Gastrocnemius medialis (tissue), 4 donors: ENCODE data around the gene LIX1. TPM values are rescaled to one million over a fixed set of nuclear protein-coding genes. Genes with fewer than 3 reads are reported as not detected.

Experiments
- ATAC-seq, 2 donors: fragments of 150-250 bp; one replicate each; pipeline ENCODE4 v1.9.1; 2016
- DNase-seq, 2 donors: peaks; one replicate each; pipeline ENCODE4 v3.0.0-alpha.2; 2019
- H3K27ac ChIP-seq, 4 donors: fragments of 200-600 bp; sonication (generic); 1 replicate in 1 of 4; 2 replicates in 3 of 4; pipeline ENCODE4 v1.5.1; 2016 to 2018; ENCODE audit warnings: mild to moderate bottlenecking in 2 of 4, moderate library complexity in 1 of 4
- H3K27me3 ChIP-seq, 3 donors: fragments of 200-600 bp; sonication (generic) in 2 of 3; 1 replicate in 1 of 3; 2 replicates in 2 of 3; pipeline versions ENCODE4 v1.5.1 to v1.6.0; 2016 to 2019; ENCODE audit warnings: mild to moderate bottlenecking in 1 of 3, moderate library complexity in 1 of 3
- H3K36me3 ChIP-seq, 2 donors: fragments of 200-600 bp; sonication (generic) in 1 of 2; one replicate each; pipeline ENCODE4 v1.5.1; 2017 to 2018
- H3K4me1 ChIP-seq, 2 donors: fragments of 200-600 bp; sonication (generic) in 1 of 2; one replicate each; pipeline ENCODE4 v1.5.1; 2016 to 2017; ENCODE audit warnings: mild to moderate bottlenecking in 2 of 2
- H3K4me3 ChIP-seq, 4 donors: fragments of 200-600 bp; sonication (generic) in 3 of 4; 1 replicate in 1 of 4; 2 replicates in 3 of 4; pipeline ENCODE4 v1.5.1; 2016 to 2019; ENCODE audit warnings: mild to moderate bottlenecking in 2 of 4
- H3K9me3 ChIP-seq, 3 donors: fragments of 200-600 bp; sonication (generic) in 2 of 3; 1 replicate in 1 of 3; 2 replicates in 2 of 3; pipeline ENCODE4 v1.5.1; 2016 to 2019
- POLR2A ChIP-seq, 2 donors: fragments of 450-650 bp; IDR thresholded peaks; one replicate each; pipeline ENCODE4 v1.6.1; 2017; ENCODE audit warnings: antibody characterized with exemption in 2 of 2, mild to moderate bottlenecking in 2 of 2, moderate library complexity in 2 of 2
- in situ Hi-C, 4 donors: fragments of 200-750 bp; cut with MboI; loops; one replicate each; pipeline versions ENCODE4 v1.15.0 to v1.8.0; 2017; ENCODE audit warnings: low sequenced_read_pairs in 4 of 4
- intact Hi-C: fragments of 100-400 bp; cut with DNase I; formaldehyde crosslinking; loops from one replicate; pipeline ENCODE4 v1.15.1; 2023; ENCODE audit warnings: low total_unique reads
- total RNA-seq, 4 donors: library from RNA; depleted of rRNA; stranded (reverse); fragments of >200 nt; gene quantifications; one replicate each; pipeline versions ENCODE4 v1.1.0 to v1.2.3, GENCODE V29; 2016
- TF ChIP-seq, protein P1 (sequence below), 5 experiments: fragments of 450-650 bp in 3 of 5; fragments of 200-600 bp in 2 of 5; sonication (generic) in 2 of 5; IDR thresholded peaks in 4 of 5; conservative IDR thresholded peaks in 1 of 5; 1 replicate in 4 of 5; 2 replicates in 1 of 5; pipeline ENCODE4 v1.5.1; 2016 to 2019; ENCODE audit warnings: antibody characterized with exemption in 5 of 5, mild to moderate bottlenecking in 3 of 5, moderate library complexity in 3 of 5

The LIX1 gene
- total RNA-seq, 4 donors from 2014 or later = not detected

GRCh38 chr5:97115932-97116331, 26.5 kb downstream of the LIX1 start:
- ATAC-seq (no peak), DNase-seq (no peak)
- H3K4me3 ChIP-seq = no peak overlapping the region
- H3K9me3 ChIP-seq = no peaks in the 10 kb centered on the region
- TF ChIP-seq POLR2A (IDR thresholded peaks at IDR 0.05) = no peak
- TF ChIP-seq, protein P1, sequence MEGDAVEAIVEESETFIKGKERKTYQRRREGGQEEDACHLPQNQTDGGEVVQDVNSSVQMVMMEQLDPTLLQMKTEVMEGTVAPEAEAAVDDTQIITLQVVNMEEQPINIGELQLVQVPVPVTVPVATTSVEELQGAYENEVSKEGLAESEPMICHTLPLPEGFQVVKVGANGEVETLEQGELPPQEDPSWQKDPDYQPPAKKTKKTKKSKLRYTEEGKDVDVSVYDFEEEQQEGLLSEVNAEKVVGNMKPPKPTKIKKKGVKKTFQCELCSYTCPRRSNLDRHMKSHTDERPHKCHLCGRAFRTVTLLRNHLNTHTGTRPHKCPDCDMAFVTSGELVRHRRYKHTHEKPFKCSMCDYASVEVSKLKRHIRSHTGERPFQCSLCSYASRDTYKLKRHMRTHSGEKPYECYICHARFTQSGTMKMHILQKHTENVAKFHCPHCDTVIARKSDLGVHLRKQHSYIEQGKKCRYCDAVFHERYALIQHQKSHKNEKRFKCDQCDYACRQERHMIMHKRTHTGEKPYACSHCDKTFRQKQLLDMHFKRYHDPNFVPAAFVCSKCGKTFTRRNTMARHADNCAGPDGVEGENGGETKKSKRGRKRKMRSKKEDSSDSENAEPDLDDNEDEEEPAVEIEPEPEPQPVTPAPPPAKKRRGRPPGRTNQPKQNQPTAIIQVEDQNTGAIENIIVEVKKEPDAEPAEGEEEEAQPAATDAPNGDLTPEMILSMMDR (IDR thresholded peaks at IDR 0.05 in 4 of 5, conservative IDR thresholded peaks at IDR 0.05 in 1 of 5) = no peak
- H3K36me3 ChIP-seq = no peaks in the 10 kb centered on the region
- intact Hi-C loops = no loop called here
- H3K27me3 ChIP-seq = no peaks in the 10 kb centered on the region
- H3K4me1 ChIP-seq = no peaks in the 10 kb centered on the region
- no peak overlapping the region for H3K27ac ChIP-seq
- in situ Hi-C loops = no loop called here

- Histone ChIP-seq H3K36me3 (no peaks in the 10 kb centered on the region), H3K27ac (no peak overlapping the region), H3K4me1 (no peaks in the 10 kb centered on the region), H3K4me3 (no peak overlapping the region), H3K27me3 (no peaks in the 10 kb centered on the region), H3K9me3 (no peaks in the 10 kb centered on the region)
- intact Hi-C loops (no loop called here), in situ Hi-C loops (no loop called here)
- TF ChIP-seq, protein P1 (IDR thresholded peaks at IDR 0.05 in 4 of 5, conservative IDR thresholded peaks at IDR 0.05 in 1 of 5) = no peak
- no peak for TF ChIP-seq POLR2A (IDR thresholded peaks at IDR 0.05)
- ATAC-seq = no peak
- no peak for DNase-seq
Measured at GRCh38 chr5:97112230-97112629, 30.2 kb downstream of the LIX1 start.

DNA sequence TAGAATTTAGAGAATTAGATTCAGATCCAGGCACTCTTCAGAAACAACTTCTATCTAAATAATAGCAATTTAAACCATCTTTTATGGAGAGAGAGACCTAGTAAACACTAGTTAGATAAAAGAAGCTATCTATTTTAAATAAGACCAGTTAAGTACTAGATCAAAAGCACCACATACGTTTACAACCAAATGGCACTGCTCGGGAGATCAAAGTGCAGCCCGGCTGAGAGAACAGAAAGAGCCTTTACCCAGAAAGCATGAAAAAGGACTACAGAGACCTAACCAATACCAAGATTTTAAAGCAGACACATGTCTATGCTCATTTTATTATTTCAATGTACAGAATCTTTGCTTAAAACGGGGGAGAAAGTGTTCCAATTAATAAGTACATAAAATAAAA, 30.8 kb downstream of the LIX1 start:
- DNase-seq (no peak), ATAC-seq (no peak)
- Histone ChIP-seq H3K9me3 (no peaks in the 10 kb centered on the region), H3K27ac (no peak overlapping the region), H3K4me3 (no peak overlapping the region), H3K36me3 (no peaks in the 10 kb centered on the region), H3K27me3 (no peaks in the 10 kb centered on the region), H3K4me1 (no peaks in the 10 kb centered on the region)
- intact Hi-C loops (no loop called here), in situ Hi-C loops (no loop called here)
- TF ChIP-seq, protein P1 (IDR thresholded peaks at IDR 0.05 in 4 of 5, conservative IDR thresholded peaks at IDR 0.05 in 1 of 5) = no peak
- no peak for TF ChIP-seq POLR2A (IDR thresholded peaks at IDR 0.05)

- intact Hi-C loops = no loop called here
- Histone ChIP-seq H3K4me3 (no peak overlapping the region), H3K9me3 (no peaks in the 10 kb centered on the region), H3K4me1 (no peaks in the 10 kb centered on the region), H3K27ac (no peak overlapping the region), H3K27me3 (no peaks in the 10 kb centered on the region), H3K36me3 (no peaks in the 10 kb centered on the region)
- no peak for ATAC-seq
- TF ChIP-seq POLR2A (IDR thresholded peaks at IDR 0.05) = no peak
- TF ChIP-seq, protein P1 (IDR thresholded peaks at IDR 0.05 in 4 of 5, conservative IDR thresholded peaks at IDR 0.05 in 1 of 5) = no peak
- DNase-seq = no peak
- in situ Hi-C loops = no loop called here
Measured at GRCh38 chr5:97111004-97111403, 31.4 kb downstream of the LIX1 start.

- Histone ChIP-seq H3K4me1 (no peaks in the 10 kb centered on the region), H3K27me3 (no peaks in the 10 kb centered on the region), H3K9me3 (no peaks in the 10 kb centered on the region), H3K36me3 (no peaks in the 10 kb centered on the region), H3K27ac (no peak overlapping the region), H3K4me3 (no peak overlapping the region)
- in situ Hi-C loops = no loop called here
- intact Hi-C loops = no loop called here
- no peak for DNase-seq
- TF ChIP-seq, protein P1 (IDR thresholded peaks at IDR 0.05 in 4 of 5, conservative IDR thresholded peaks at IDR 0.05 in 1 of 5) = no peak
- no peak for TF ChIP-seq POLR2A (IDR thresholded peaks at IDR 0.05)
- no peak for ATAC-seq
Measured at GRCh38 chr5:97107318-97107717, 35.1 kb downstream of the LIX1 start.
